NK-92 (cell line): ENCODE measurements around the gene CYP2C9.

Experiments used
- DNase-seq: peaks from one replicate; lab custom pipeline; 2025; ENCODE audit not compliant: unreplicated experiment; lab: John Stamatoyannopoulos, UW

Gene CYP2C9

DNA sequence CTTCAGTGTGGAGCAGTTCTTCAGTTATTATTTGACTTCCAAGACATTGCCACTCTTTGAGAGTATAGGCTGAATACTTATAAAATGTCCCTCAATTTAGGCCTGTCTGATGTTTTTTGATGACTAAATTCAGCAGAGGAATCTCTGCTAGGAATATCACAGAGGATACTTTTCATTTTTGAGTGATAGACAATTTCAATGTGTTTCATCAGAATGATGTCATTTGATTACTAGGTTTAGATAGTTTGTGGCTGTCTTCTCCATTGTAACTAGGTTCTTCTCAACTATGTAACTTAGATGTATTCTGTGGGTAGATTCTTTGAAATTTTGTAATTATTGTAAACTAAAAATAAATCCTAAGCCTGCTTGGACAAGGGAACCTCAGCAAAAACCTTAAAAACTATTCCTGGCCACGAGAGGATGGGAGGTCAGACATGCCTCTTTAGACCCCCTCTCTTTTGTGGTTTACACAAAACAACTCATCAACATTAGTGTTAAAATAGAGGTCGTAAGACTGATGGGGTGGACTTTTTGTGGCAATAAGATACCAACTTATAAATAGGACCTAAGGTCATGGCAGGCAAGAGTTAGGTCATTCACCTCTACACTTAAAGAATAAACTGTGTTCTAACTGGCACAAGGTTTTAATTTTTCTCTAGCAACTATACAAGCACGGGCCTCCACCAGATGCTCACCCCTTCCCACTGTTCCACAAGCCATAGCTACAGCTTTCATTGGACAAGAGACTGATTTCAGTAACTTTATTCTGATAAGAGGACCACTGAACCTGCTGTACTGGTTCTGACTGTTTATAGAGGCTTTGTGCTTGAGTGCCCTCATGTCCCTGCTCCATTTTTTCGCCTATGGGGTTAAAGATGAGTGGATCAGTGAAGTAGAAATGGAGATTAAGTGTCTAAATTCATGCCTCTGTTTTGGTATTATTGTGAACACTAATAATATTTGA, 97.2 kb downstream of the CYP2C9 start:
- no peak for DNase-seq

DNA sequence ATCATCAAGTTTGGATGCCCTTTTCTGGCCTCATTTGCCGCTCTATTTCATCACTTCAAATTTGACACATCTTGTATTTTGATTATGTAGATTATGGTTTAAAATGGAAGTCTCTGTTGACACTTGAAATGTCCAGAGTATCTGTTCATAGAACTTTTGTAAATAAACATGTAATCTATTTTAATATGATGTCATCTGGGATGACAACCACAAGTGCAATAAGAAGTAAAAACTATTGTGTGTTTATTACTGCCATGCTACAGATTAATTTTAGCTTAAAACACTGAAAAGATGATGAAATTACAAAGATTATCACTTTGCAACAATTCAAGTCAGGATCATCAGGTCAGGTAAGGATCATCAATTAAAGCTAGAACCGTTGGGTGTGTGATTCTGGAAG, 100.8 kb downstream of the CYP2C9 start:
- no peak for DNase-seq
